ENCODE measurements around the gene RPL13.
A peak's percentile ranks its signal among the peaks of the same experiment; 100 is the strongest.

The RPL13 gene

GRCh38 chr16:89540557-89540956 is 19.9 kb upstream of the RPL13 start:
- Histone ChIP-seq H3K9me3 (ENCODE audit: control insufficient read depth, insufficient read depth, low read depth, low read length) (no peaks in the 10 kb centered on the region), H3K4me1 (ENCODE audit: control insufficient read depth, insufficient read depth, low read length) (no peaks in the 10 kb centered on the region), H3K36me3 (ENCODE audit: control insufficient read depth in 2 of 2, insufficient read depth in 1 of 2, low read length in 2 of 2) (peaks cover 0 to 82% of the 10 kb centered on the region in 2 experiments; a peak in 2 of 3 replicates), H3K27ac (ENCODE audit: extremely low read depth, low read depth, low read length) (no peak overlapping the region), H3K4me3 (ENCODE audit: low read depth, low read length) (no peak overlapping the region)
- POLR2A ChIA-PET: no interaction called here
- CTCF ChIA-PET: interaction anchor here (1.1 kb wide), 1 partner anchor 17 kb away, joined by 6 read pairs; no protein-coding TSS in a partner anchor
- TF ChIP-seq ZNF18 (tag by site-specific recombination; IDR thresholded peaks at IDR 0.05): no peak
- TF ChIP-seq ZNF146 (tag by site-specific recombination; IDR thresholded peaks at IDR 0.05): no peak
- no peak for TF ChIP-seq PATZ1 (tag by site-specific recombination; IDR thresholded peaks at IDR 0.05)
- no peak for TF ChIP-seq ZSCAN18 (tag by site-specific recombination; IDR thresholded peaks at IDR 0.05)
- TF ChIP-seq ZNF24 (tag by site-specific recombination; IDR thresholded peaks at IDR 0.05): no peak
- TF ChIP-seq ZNF488 (tag by site-specific recombination; IDR thresholded peaks at IDR 0.05): no peak
- no peak for TF ChIP-seq GLIS1 (tag by site-specific recombination; IDR thresholded peaks at IDR 0.05)
- TF ChIP-seq ZNF274 (IDR thresholded peaks at IDR 0.05; ENCODE audit: low read length): no peak
- no peak for TF ChIP-seq ZNF274 (tag by site-specific recombination; IDR thresholded peaks at IDR 0.05; ENCODE audit: borderline replicate concordance)
- no peak for TF ChIP-seq ZNF391 (tag by site-specific recombination; IDR thresholded peaks at IDR 0.05; ENCODE audit: borderline replicate concordance, low read depth)
- TF ChIP-seq ZNF610 (tag by site-specific recombination; IDR thresholded peaks at IDR 0.05; ENCODE audit: borderline replicate concordance): no peak
- TF ChIP-seq ZNF792 (tag by site-specific recombination; IDR thresholded peaks at IDR 0.05): no peak
- no peak for TF ChIP-seq OSR2 (tag by site-specific recombination; IDR thresholded peaks at IDR 0.05)

- H3K4me1 ChIP-seq (ENCODE audit: control insufficient read depth, insufficient read depth, low read length): no peaks in the 10 kb centered on the region
- H3K27ac ChIP-seq (ENCODE audit: extremely low read depth, low read depth, low read length): no peak overlapping the region
- no peaks in the 10 kb centered on the region for H3K9me3 ChIP-seq (ENCODE audit: control insufficient read depth, insufficient read depth, low read depth, low read length)
- CTCF ChIA-PET: interaction anchor here (0.8 kb wide), 1 partner anchor 17 kb away, joined by 5 read pairs; no protein-coding TSS in a partner anchor
- peak; percentile 36; the same call in 1 of the 2 replicates for TF ChIP-seq ZNF449 (tag by site-specific recombination; IDR thresholded peaks at IDR 0.05)
- no peak for TF ChIP-seq ZNF354C (tag by site-specific recombination; IDR thresholded peaks at IDR 0.05; ENCODE audit: borderline replicate concordance, low read depth)
- TF ChIP-seq ZIC2 (tag by site-specific recombination; IDR thresholded peaks at IDR 0.05): peak; percentile 88
- H3K4me3 ChIP-seq (ENCODE audit: low read depth, low read length): no peak overlapping the region
- H3K36me3 ChIP-seq (ENCODE audit: control insufficient read depth in 2 of 2, insufficient read depth in 1 of 2, low read length in 2 of 2): peaks cover 7 to 84% of the 10 kb centered on the region in 2 experiments; a peak in 2 of 3 replicates
- POLR2A ChIA-PET: interaction anchor here (0.5 to 1.3 kb wide), 2 partner anchors 34 to 65 kb away, joined by 4 read pairs; partner anchors contain the start of gene SPG7
Observed at GRCh38 chr16:89541792-89542191, 18.7 kb upstream of the RPL13 start.
